Measurements from ENCODE around the gene PCOLCE2. TPM values are rescaled to one million over a fixed set of nuclear protein-coding genes. Genes with fewer than 3 reads are reported as not detected.

PCOLCE2 gene
- total RNA-seq, 1 donor from 2014 or later = 1.7 TPM

GRCh38 chr3:142846779-142847577, 41.9 kb downstream of the PCOLCE2 start:
- Histone ChIP-seq H3K4me3 (ENCODE audit: low read depth, low read length) (no peak overlapping the region), H3K27me3 (ENCODE audit: control insufficient read depth, insufficient read depth, low read length) (no peaks in the 10 kb centered on the region), H3K36me3 (ENCODE audit: control insufficient read depth, insufficient read depth, low read length) (no peaks in the 10 kb centered on the region)
- DNase-seq (ENCODE audit: low read depth) = no peak
- no peak for TF ChIP-seq CTCF (IDR thresholded peaks at IDR 0.05; ENCODE audit: insufficient read depth, low read length, poor library complexity, severe bottlenecking)

- peak; percentile 48 for TF ChIP-seq CTCF (IDR thresholded peaks at IDR 0.05; ENCODE audit: insufficient read depth, low read length, poor library complexity, severe bottlenecking)
- no peaks in the 10 kb centered on the region for H3K27me3 ChIP-seq (ENCODE audit: control insufficient read depth, insufficient read depth, low read length)
- DNase-seq (ENCODE audit: low read depth) = no peak
- H3K4me3 ChIP-seq (ENCODE audit: low read depth, low read length) = no peak overlapping the region
- H3K36me3 ChIP-seq (ENCODE audit: control insufficient read depth, insufficient read depth, low read length) = no peaks in the 10 kb centered on the region
These were observed 44.4 kb downstream of the PCOLCE2 start for GRCh38 chr3:142844339-142844977.

GRCh38 chr3:142839831-142840230, 49.1 kb downstream of the PCOLCE2 start:
- DNase-seq (ENCODE audit: low read depth) = no peak
- H3K4me3 ChIP-seq (ENCODE audit: low read depth, low read length) = no peak overlapping the region
- H3K27me3 ChIP-seq (ENCODE audit: control insufficient read depth, insufficient read depth, low read length) = no peaks in the 10 kb centered on the region
- H3K36me3 ChIP-seq (ENCODE audit: control insufficient read depth, insufficient read depth, low read length) = no peaks in the 10 kb centered on the region
- no peak for TF ChIP-seq CTCF (IDR thresholded peaks at IDR 0.05; ENCODE audit: insufficient read depth, low read length, poor library complexity, severe bottlenecking)

- H3K27me3 ChIP-seq (ENCODE audit: control insufficient read depth, insufficient read depth, low read length) = no peaks in the 10 kb centered on the region
- DNase-seq (ENCODE audit: low read depth) = no peak
- H3K36me3 ChIP-seq (ENCODE audit: control insufficient read depth, insufficient read depth, low read length) = no peaks in the 10 kb centered on the region
- H3K4me3 ChIP-seq (ENCODE audit: low read depth, low read length) = no peak overlapping the region
- TF ChIP-seq CTCF (IDR thresholded peaks at IDR 0.05; ENCODE audit: insufficient read depth, low read length, poor library complexity, severe bottlenecking) = no peak
These were observed 51.4 kb downstream of the PCOLCE2 start for GRCh38 chr3:142837526-142837925.

GRCh38 chr3:142828703-142829305, 60.1 kb downstream of the PCOLCE2 start:
- TF ChIP-seq CTCF (IDR thresholded peaks at IDR 0.05; ENCODE audit: insufficient read depth, low read length, poor library complexity, severe bottlenecking) = peak; percentile 94
- peak; percentile 34 for DNase-seq (ENCODE audit: low read depth)

More at GRCh38 chr3:142828703-142829305, 60.1 kb downstream of the PCOLCE2 start:
- H3K4me3 ChIP-seq (ENCODE audit: low read depth, low read length) = no peak overlapping the region
- H3K36me3 ChIP-seq (ENCODE audit: control insufficient read depth, insufficient read depth, low read length) = no peaks in the 10 kb centered on the region
- H3K27me3 ChIP-seq (ENCODE audit: control insufficient read depth, insufficient read depth, low read length) = no peaks in the 10 kb centered on the region

Data from kidney epithelial cell (primary cell).